Renal cortical epithelial cell (primary cell): ENCODE measurements around the gene CCDC78. TPM values are rescaled to one million over a fixed set of nuclear protein-coding genes. Genes with fewer than 3 reads are reported as not detected.

ENCODE experiments used
- DNase-seq: peaks from one replicate; pipeline ENCODE4 v3.0.0-alpha.2; 2011; ENCODE audit warnings: low read depth
- total RNA-seq: library from RNA; depleted of rRNA; stranded (reverse); fragments of >200 nt; gene quantifications from 2 replicates; pipeline ENCODE4 v1.2.3, GENCODE V29; 2014

Gene CCDC78
- total RNA-seq, 1 donor from 2014 or later, result 0.70 TPM

GRCh38 chr16:678858-679813 lies 47.1 kb downstream of the CCDC78 start:
- DNase-seq, result peak; percentile 27

GRCh38 chr16:678209-678857 lies 47.9 kb downstream of the CCDC78 start:
- DNase-seq, result no peak

- no peak for DNase-seq
Measured at GRCh38 chr16:677316-678190, 48.7 kb downstream of the CCDC78 start.

- DNase-seq, result no peak
Measured at GRCh38 chr16:676913-677312, 49.3 kb downstream of the CCDC78 start.

GRCh38 chr16:676565-676902 lies 49.7 kb downstream of the CCDC78 start:
- no peak for DNase-seq

- no peak for DNase-seq
Measured at GRCh38 chr16:675884-676564, 50.2 kb downstream of the CCDC78 start.

- no peak for DNase-seq
Measured at GRCh38 chr16:674968-675883, 51.0 kb downstream of the CCDC78 start, which contains the start of gene RHBDL1. TSS of gene RHBDL1 (plus strand) at chr16:675671. CDS start at chr16:675791, 120 bp downstream.

GRCh38 chr16:674214-674881 lies 51.9 kb downstream of the CCDC78 start:
- DNase-seq, result no peak

GRCh38 chr16:673399-673991 lies 52.7 kb downstream of the CCDC78 start:
- no peak for DNase-seq

- DNase-seq, result no peak
Measured at GRCh38 chr16:672851-673250, 53.4 kb downstream of the CCDC78 start.

Other genes starting within 250 kb of the CCDC78 start
- 41.7 and 82.0 TPM in 2 replicates for gene CAPN15, start 198.7 kb downstream of the CCDC78 start, total RNA-seq
- 0.05 TPM in 1 of 2 replicates, not detected in the other for gene PRR35, start 166.0 kb downstream of the CCDC78 start, total RNA-seq
- gene NHLRC4, start 159.4 kb downstream of the CCDC78 start, total RNA-seq, result 0.85 TPM in 1 of 2 replicates, not detected in the other
- gene PIGQ, start 156.5 kb downstream of the CCDC78 start, total RNA-seq, result 30.9 and 68.5 TPM in 2 replicates
- 8.0 and 12.1 TPM in 2 replicates for gene RAB40C, start 136.4 kb downstream of the CCDC78 start, total RNA-seq
- gene WFIKKN1, start 95.5 kb downstream of the CCDC78 start, total RNA-seq, result 0.35 TPM in 1 of 2 replicates, not detected in the other
- 54.4 and 93.1 TPM in 2 replicates for gene METTL26, start 90.1 kb downstream of the CCDC78 start, total RNA-seq
- gene MCRIP2, start 84.6 kb downstream of the CCDC78 start, total RNA-seq, result 17.6 and 26.4 TPM in 2 replicates
- gene WDR90, start 77.1 kb downstream of the CCDC78 start, total RNA-seq, result 6.9 and 18.5 TPM in 2 replicates
- gene RHOT2, start 58.3 kb downstream of the CCDC78 start, total RNA-seq, result 31.1 and 43.6 TPM in 2 replicates
- gene RHBDL1, start 50.8 kb downstream of the CCDC78 start, total RNA-seq, result 0.94 and 1.6 TPM in 2 replicates
- gene STUB1, start 46.0 kb downstream of the CCDC78 start, total RNA-seq, result 78.5 and 115 TPM in 2 replicates
- gene JMJD8, start 42.1 kb downstream of the CCDC78 start, total RNA-seq, result 33.5 and 52.3 TPM in 2 replicates
- gene WDR24, start 36.0 kb downstream of the CCDC78 start, total RNA-seq, result 1.4 and 7.9 TPM in 2 replicates
- gene FBXL16, start 20.6 kb downstream of the CCDC78 start, total RNA-seq, result 0.40 TPM in 1 of 2 replicates, not detected in the other
- 65.8 and 74.7 TPM in 2 replicates for gene METRN, start 11.3 kb downstream of the CCDC78 start, total RNA-seq
- 23.1 and 73.8 TPM in 2 replicates for gene ANTKMT, start 5.3 kb downstream of the CCDC78 start, total RNA-seq
- gene HAGHL, start 663 bp upstream of the CCDC78 start, total RNA-seq, result 10.5 and 24.1 TPM in 2 replicates
- 21.7 and 28.5 TPM in 2 replicates for gene CIAO3, start 14.6 kb upstream of the CCDC78 start, total RNA-seq
- 1.3 and 13.5 TPM in 2 replicates for gene MSLN, start 34.3 kb upstream of the CCDC78 start, total RNA-seq
- 22.3 and 35.3 TPM in 2 replicates for gene RPUSD1, start 61.9 kb upstream of the CCDC78 start, total RNA-seq
- 4.2 and 11.3 TPM in 2 replicates for gene CHTF18, start 62.2 kb upstream of the CCDC78 start, total RNA-seq
- gene GNG13, start 74.3 kb upstream of the CCDC78 start, total RNA-seq, result not detected in 2 replicates
- 12.7 and 27.6 TPM in 2 replicates for gene LMF1, start 244.5 kb upstream of the CCDC78 start, total RNA-seq